Gastroesophageal sphincter (tissue), 4 donors: Measurements from ENCODE around the gene PTPRG. TPM values are rescaled to one million over a fixed set of nuclear protein-coding genes. Genes with fewer than 3 reads are reported as not detected.

Experiments used
- ATAC-seq: fragments of 150-250 bp; one replicate; pipeline ENCODE4 v1.9.1; 2016; ENCODE audit warnings: mild to moderate bottlenecking, moderate library complexity
- H3K27ac ChIP-seq, 4 donors: fragments of 200-600 bp; sonication (generic) in 3 of 4; 1 replicate in 3 of 4; 2 replicates in 1 of 4; pipeline ENCODE4 v1.5.1; 2016 to 2019
- H3K27me3 ChIP-seq: fragments of 200-600 bp; sonication (generic); one replicate; pipeline ENCODE4 v1.5.1; 2019
- H3K36me3 ChIP-seq, 2 donors: fragments of 200-600 bp; sonication (generic); one replicate each; pipeline ENCODE4 v1.5.1; 2019; ENCODE audit warnings: control low read depth in 1 of 2
- H3K4me1 ChIP-seq, 3 donors: fragments of 200-600 bp; sonication (generic); 1 replicate in 2 of 3; 2 replicates in 1 of 3; pipeline ENCODE4 v1.5.1; 2016 to 2019; ENCODE audit warnings: control low read depth in 2 of 3
- H3K4me3 ChIP-seq, 2 donors: fragments of 200-600 bp; sonication (generic); one replicate each; pipeline ENCODE4 v1.5.1; 2019; ENCODE audit warnings: mild to moderate bottlenecking in 1 of 2, moderate library complexity in 1 of 2
- H3K9me3 ChIP-seq, 3 donors: fragments of 200-600 bp; sonication (generic); one replicate each; pipeline ENCODE4 v1.5.1; 2017 to 2019; ENCODE audit warnings: control low read depth in 2 of 3
- EP300 ChIP-seq: sonication (generic); formaldehyde crosslinking; IDR thresholded peaks from one replicate; pipeline ENCODE4 v1.6.1; 2017; ENCODE audit warnings: antibody characterized with exemption, mild to moderate bottlenecking
- POLR2A ChIP-seq, 2 donors: fragments of 450-650 bp; IDR thresholded peaks; one replicate each; pipeline ENCODE4 v1.6.1; 2017; ENCODE audit warnings: antibody characterized with exemption in 2 of 2, mild to moderate bottlenecking in 2 of 2, moderate library complexity in 1 of 2
- POLR2AphosphoS5 ChIP-seq: sonication (generic); formaldehyde crosslinking; IDR thresholded peaks from one replicate; pipeline ENCODE4 v1.6.1; 2017; ENCODE audit warnings: antibody characterized with exemption
- WGBS, 2 donors: methylation state at CpG; one replicate each; pipeline ENCODE4 v1.1.5; 2018; ENCODE audit warnings: low coverage in 1 of 2; 5-methylcytosine and 5-hydroxymethylcytosine counted together
- total RNA-seq, 4 donors: library from RNA; depleted of rRNA; stranded (reverse); fragments of >200 nt; gene quantifications; one replicate each; pipeline ENCODE4 v1.1.0, GENCODE V29; 2016
- TF ChIP-seq, protein P1 (sequence below), 4 experiments: fragments of 200-600 bp in 2 of 4; fragments of 450-650 bp in 2 of 4; sonication (generic) in 1 of 4; IDR thresholded peaks; one replicate each; pipeline ENCODE4 v1.5.1; 2017 to 2019; ENCODE audit warnings: antibody characterized with exemption in 4 of 4, mild to moderate bottlenecking in 2 of 4, moderate library complexity in 2 of 4

PTPRG gene
- total RNA-seq, 4 donors from 2014 or later: 48.7 to 81.9 (median 52.8) TPM

DNA sequence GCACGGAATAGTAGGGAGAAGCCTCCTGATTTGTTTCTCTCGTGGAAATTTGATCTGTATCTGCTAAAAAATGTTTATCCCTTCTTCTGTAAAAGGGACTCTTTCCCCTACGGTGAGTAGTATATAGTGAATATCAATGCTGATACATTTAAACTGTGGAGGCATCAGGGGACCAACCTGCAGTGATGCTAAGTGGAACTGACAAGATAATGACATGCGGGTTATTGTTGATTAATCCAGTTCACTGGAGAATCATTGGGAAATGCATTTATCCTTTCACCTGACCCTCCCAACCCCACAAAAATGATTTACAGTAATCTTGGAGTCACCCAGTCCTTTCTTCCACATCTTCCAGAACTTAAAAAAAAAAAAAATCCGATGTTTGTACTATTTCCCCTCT is 264.8 kb downstream of the PTPRG start:
- no peak overlapping the region for H3K27ac ChIP-seq
- no peak overlapping the region for H3K4me3 ChIP-seq
- no peak for ATAC-seq
- TF ChIP-seq, protein P1, sequence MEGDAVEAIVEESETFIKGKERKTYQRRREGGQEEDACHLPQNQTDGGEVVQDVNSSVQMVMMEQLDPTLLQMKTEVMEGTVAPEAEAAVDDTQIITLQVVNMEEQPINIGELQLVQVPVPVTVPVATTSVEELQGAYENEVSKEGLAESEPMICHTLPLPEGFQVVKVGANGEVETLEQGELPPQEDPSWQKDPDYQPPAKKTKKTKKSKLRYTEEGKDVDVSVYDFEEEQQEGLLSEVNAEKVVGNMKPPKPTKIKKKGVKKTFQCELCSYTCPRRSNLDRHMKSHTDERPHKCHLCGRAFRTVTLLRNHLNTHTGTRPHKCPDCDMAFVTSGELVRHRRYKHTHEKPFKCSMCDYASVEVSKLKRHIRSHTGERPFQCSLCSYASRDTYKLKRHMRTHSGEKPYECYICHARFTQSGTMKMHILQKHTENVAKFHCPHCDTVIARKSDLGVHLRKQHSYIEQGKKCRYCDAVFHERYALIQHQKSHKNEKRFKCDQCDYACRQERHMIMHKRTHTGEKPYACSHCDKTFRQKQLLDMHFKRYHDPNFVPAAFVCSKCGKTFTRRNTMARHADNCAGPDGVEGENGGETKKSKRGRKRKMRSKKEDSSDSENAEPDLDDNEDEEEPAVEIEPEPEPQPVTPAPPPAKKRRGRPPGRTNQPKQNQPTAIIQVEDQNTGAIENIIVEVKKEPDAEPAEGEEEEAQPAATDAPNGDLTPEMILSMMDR (IDR thresholded peaks at IDR 0.05): no peak
- no peak for TF ChIP-seq POLR2AphosphoS5
- WGBS, 2 donors: 73 to 89% methylated on average over 5 of the region's 5 CpGs
- H3K27me3 ChIP-seq: no peaks in the 10 kb centered on the region
- H3K36me3 ChIP-seq: no peaks in the 10 kb centered on the region
- H3K4me1 ChIP-seq: peaks cover 0 to 40% (median 6%) of the 10 kb centered on the region in 3 donors
- H3K9me3 ChIP-seq: no peaks in the 10 kb centered on the region

DNA sequence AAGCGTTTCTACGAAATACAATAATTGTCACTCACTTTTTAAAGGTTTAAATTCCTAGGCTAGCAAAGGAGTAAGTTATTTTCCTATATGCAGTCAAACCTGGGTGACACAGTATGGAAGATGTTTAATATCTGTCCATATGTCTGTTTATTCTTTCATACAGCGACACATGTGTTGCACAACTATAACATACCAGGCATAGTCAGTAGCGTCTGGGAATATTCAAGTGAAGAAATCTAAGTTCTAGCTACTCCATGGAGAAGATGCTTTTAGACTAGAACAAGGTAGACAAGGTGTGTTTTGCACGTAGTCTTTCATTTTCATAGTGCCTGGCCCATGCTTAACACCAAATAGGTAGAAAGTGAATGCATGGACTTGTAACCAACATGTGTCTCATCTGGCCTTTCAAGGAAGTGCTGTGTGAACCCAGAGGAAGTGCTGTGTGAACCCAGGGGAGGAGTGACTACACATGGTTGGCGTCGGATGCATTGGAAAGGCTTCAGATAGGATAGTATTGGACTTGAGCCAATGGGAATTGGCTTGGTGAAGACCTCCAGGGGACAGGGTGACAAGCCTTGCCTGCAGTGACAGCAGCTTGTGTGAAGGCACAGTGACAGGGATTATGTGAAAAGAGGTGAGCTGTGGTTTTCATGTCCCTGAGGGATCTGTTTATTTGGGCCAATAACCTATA is 267.0 kb downstream of the PTPRG start:
- TF ChIP-seq EP300: no peak
- TF ChIP-seq POLR2A (IDR thresholded peaks at IDR 0.05): no peak
- no peak for TF ChIP-seq POLR2AphosphoS5
- TF ChIP-seq, protein P1 (IDR thresholded peaks at IDR 0.05): no peak
- no peak for ATAC-seq
- H3K9me3 ChIP-seq: no peaks in the 10 kb centered on the region
- no peaks in the 10 kb centered on the region for H3K36me3 ChIP-seq
- no peak overlapping the region for H3K4me3 ChIP-seq
- no peaks in the 10 kb centered on the region for H3K27me3 ChIP-seq
- H3K4me1 ChIP-seq: peaks cover 0 to 21% (median 6%) of the 10 kb centered on the region in 3 donors
- 77 to 82% methylated on average over 3 to 7 of the region's 7 CpGs for WGBS, 2 donors
- peak overlapping the region in 1 of 4 donors; percentile 61 for H3K27ac ChIP-seq

DNA sequence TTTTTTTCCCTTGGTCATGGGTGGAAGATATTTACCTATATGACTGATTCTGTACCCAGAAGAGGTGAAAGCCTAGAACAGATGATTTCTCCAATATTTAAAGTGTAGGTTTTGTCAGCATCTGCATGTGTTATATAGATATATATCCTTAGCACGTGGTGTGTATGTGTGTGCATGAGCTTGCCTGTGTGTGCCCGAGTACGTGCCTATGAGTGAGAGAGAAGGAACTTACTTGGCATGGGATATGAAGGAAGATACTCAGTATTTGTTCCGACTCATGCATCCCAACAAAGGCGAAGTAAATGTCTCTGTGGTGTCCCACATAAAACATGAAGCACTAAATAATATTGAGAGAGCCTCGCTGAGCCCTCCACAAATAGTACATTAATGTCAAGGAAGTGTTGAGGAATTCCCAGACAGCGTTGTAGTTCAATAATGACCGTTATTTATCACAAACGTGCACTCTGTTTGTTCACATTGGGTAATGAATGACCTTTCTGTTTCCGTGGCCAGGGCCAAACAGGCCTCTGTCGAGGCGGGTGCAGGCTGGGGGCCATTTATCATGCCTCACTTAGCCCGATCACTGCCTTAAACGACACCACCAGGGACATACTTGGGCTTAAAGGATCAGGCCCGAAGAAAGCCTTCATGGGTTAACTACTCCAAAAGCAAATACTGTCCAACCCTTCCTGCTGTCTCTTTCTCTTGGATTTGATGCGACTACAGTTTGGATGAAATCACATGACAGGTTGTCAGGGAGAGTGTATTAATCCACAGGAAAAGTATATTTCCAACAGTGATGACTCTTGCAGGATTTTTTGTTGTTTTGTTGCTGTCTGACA is 267.7 kb downstream of the PTPRG start:
- no peak for ATAC-seq
- Histone ChIP-seq H3K27ac (peak overlapping the region in 3 of 4 donors; percentile 32 to 61 (median 55)), H3K4me3 (no peak overlapping the region), H3K4me1 (peaks cover 0 to 21% (median 6%) of the 10 kb centered on the region in 3 donors), H3K27me3 (no peaks in the 10 kb centered on the region), H3K9me3 (no peaks in the 10 kb centered on the region), H3K36me3 (no peaks in the 10 kb centered on the region)
- TF ChIP-seq POLR2A (IDR thresholded peaks at IDR 0.05) (no peak), POLR2AphosphoS5 (no peak), EP300 (no peak)
- TF ChIP-seq, protein P1 (IDR thresholded peaks at IDR 0.05): no peak
- 64 to 73% methylated on average over 10 to 14 of the region's 16 CpGs for WGBS, 2 donors

DNA sequence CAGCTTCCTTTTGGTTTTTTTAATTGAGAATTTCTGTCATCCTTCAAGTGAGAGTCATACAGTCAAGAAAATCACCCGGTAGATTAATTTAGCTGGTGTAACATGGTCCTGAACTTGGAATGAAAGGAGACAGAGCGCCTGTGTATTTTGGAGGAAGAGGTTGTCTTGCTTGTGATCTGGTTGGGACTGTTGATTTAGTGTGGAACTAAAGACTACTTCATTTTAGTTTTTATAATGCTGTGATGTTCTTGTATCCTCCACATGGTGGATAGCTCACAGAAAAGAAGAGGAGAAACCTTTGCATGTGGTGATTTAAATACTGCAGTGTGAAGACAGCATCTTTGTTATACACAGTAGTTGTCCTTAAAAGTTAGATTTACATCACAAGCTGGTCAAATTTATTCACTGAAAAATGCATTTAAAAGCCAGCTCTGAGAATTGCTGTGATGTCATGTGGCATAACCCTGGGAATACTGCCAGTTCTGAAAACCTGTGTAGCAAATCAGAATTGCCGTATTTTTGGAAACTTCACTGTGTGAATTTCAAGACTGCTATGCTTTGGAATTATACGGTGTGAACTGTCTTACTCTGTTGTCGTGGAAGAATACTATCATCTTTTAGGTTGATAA is 268.5 kb downstream of the PTPRG start:
- H3K4me3 ChIP-seq: no peak overlapping the region
- ATAC-seq: peak; percentile 17
- no peaks in the 10 kb centered on the region for H3K36me3 ChIP-seq
- H3K27ac ChIP-seq: peak overlapping the region; percentile 18 to 61 (median 44)
- peaks cover 0 to 21% (median 6%) of the 10 kb centered on the region in 3 donors for H3K4me1 ChIP-seq
- H3K27me3 ChIP-seq: no peaks in the 10 kb centered on the region
- no peak for TF ChIP-seq EP300
- no peak for TF ChIP-seq POLR2A (IDR thresholded peaks at IDR 0.05)
- TF ChIP-seq, protein P1 (IDR thresholded peaks at IDR 0.05): peak in 1 of 4 experiments; percentile 16
- TF ChIP-seq POLR2AphosphoS5: peak; percentile 42
- no peaks in the 10 kb centered on the region for H3K9me3 ChIP-seq
- WGBS, 2 donors: 35 to 40% methylated on average over 4 to 5 of the region's 5 CpGs
